Loucy (cell line): ENCODE data around the gene HDGFL2.

Experiments
- CTCF ChIP-seq: fragments of 200-600 bp; sonication (generic); conservative IDR thresholded peaks from 2 replicates; pipeline ENCODE4 v1.5.1; 2014; ENCODE audit warnings: mild to moderate bottlenecking, antibody characterized with exemption, low read length
- EZH2phosphoT487 ChIP-seq: fragments of 200-600 bp; IDR thresholded peaks from 2 replicates; pipeline ENCODE4 v1.6.1; 2018; ENCODE audit warnings: antibody characterized with exemption, mild to moderate bottlenecking, moderate library complexity, borderline replicate concordance

DNA sequence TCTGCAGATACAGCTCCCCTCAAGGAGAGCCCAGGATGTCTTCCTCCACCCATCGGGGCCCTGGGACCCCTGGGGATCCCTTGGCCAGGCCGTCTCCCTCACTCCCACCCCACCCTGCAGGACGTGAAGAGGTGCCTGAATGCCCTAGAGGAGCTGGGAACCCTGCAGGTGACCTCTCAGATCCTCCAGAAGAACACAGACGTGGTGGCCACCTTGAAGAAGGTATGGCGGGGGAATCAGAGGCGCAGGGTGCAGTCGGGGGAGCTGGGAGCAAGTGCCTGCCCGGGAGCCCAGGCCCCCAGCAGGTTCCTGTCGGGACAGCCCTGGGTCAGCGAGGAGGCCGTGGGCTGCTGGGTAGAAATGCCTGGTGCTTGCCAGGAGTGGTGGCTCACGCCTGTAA, 26.6 kb downstream of the HDGFL2 start:
- no peak for TF ChIP-seq EZH2phosphoT487
- no peak for TF ChIP-seq CTCF
